ENCODE measurements around the gene ABI1. TPM values are rescaled to one million over a fixed set of nuclear protein-coding genes. Genes with fewer than 3 reads are reported as not detected.

The ABI1 gene
- total RNA-seq, 1 experiment from 2014 or later, result 36.9 TPM

DNA sequence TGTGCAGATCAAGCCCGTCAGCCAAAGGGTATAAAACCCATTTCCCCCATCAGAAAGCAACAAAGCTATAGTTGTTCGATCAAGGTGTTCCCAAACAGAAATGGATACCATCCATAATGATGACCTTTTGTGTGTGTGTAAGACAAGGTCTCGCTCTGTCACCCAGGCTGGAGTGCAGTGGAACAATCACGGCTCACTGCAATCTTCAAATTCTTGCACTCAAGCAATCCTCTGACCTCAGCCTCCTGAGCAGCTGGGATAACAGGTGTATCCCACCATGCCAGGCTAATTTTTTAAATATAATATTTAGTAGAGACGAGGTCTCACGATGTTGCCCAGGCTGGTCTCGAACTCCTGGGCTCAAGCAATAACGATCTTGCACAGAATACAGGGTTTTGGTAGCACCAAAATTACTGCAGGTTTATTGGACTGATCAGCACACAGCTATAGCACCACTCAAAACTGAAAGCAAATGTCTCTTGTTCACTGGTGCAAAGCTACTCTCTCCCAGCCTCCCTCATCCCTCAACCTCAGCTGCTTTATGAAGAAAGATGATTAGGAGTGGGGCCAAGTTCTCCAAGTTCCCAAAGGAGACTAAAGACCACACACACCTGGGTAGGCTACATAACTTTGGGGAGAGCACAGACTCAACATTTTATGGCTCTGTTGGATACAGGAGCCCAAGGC is 80.5 kb downstream of the ABI1 start:
- H2BK20ac ChIP-seq (ENCODE audit: low read depth, low read length, poor library complexity, severe bottlenecking), result no peak overlapping the region
- H2BK12ac ChIP-seq (ENCODE audit: insufficient read length, low read depth, low read length), result no peak overlapping the region
- DNase-seq, result no peak
- no peak overlapping the region for H3K23ac ChIP-seq (ENCODE audit: insufficient read length, low read depth, low read length)
- H3K14ac ChIP-seq (ENCODE audit: insufficient read depth, low read length), result peak overlapping the region; percentile 15; the same call in 1 of the 2 replicates
- no peak overlapping the region for H2BK15ac ChIP-seq (ENCODE audit: low read depth, low read length)
- Mint-ChIP-seq H3K27ac (peak overlapping the region in 1 of 3 experiments; percentile 82; a peak in 1 of 7 replicates), H3K36me3 (ENCODE audit: insufficient read depth in 1 of 3, low read depth in 3 of 3) (no peaks in the 10 kb centered on the region), H3K4me1 (peaks cover 24 to 43% of the 10 kb centered on the region in 2 experiments), H3K27me3 (ENCODE audit: low read depth) (no peaks in the 10 kb centered on the region), H3K9me3 (no peaks in the 10 kb centered on the region), H3K4me3 (no peak overlapping the region)
- peaks cover 4% of the 10 kb centered on the region for H3K79me1 ChIP-seq (ENCODE audit: insufficient read depth, low read depth, low read length, poor library complexity, severe bottlenecking)
- no peak overlapping the region for H3K4ac ChIP-seq (ENCODE audit: low read depth, low read length)
- H2BK120ac ChIP-seq (ENCODE audit: low read depth, low read length, poor library complexity, severe bottlenecking), result no peak overlapping the region
- WGBS (ENCODE audit: extremely low coverage, insufficient read length, low lambda C conversion rate), result no CpG with 5 or more reads among the region's 8 CpGs
- no peaks in the 10 kb centered on the region for H3K27me3 ChIP-seq (ENCODE audit: insufficient read depth, low read length)
- no peak overlapping the region for H4K8ac ChIP-seq (replicated peaks; ENCODE audit: insufficient read length, low read depth, low read length)
- H3K56ac ChIP-seq (ENCODE audit: insufficient read length, low read depth, low read length), result no peak overlapping the region
- H4K20me1 ChIP-seq (ENCODE audit: control insufficient read depth, insufficient read depth, insufficient read length), result no peaks in the 10 kb centered on the region
- H3K4me1 ChIP-seq (ENCODE audit: insufficient read depth, low read length), result peaks cover 13% of the 10 kb centered on the region; the same call in 1 of the 2 replicates
- no peak overlapping the region for H2AK5ac ChIP-seq (ENCODE audit: insufficient read length, low read length)
- no peak overlapping the region for H3K27ac ChIP-seq (ENCODE audit: insufficient read length, low read depth, low read length)
- no peak overlapping the region for H4K5ac ChIP-seq (ENCODE audit: insufficient read length, low read depth, low read length)
- peak overlapping the region; percentile 18 for H3K18ac ChIP-seq (ENCODE audit: insufficient read length, low read depth, low read length)
- no peaks in the 10 kb centered on the region for H3K9me3 ChIP-seq (ENCODE audit: control insufficient read depth, low read depth, low read length)
- H3K9ac ChIP-seq (ENCODE audit: extremely low read depth, insufficient read length, low read length), result no peak overlapping the region
- no peaks in the 10 kb centered on the region for H3K23me2 ChIP-seq (ENCODE audit: insufficient read length, low read depth, low read length, poor library complexity, severe bottlenecking)
- H3T11ph ChIP-seq (ENCODE audit: low read length), result no peak overlapping the region
- peaks cover 4% of the 10 kb centered on the region; the same call in 1 of the 2 replicates for H3K79me2 ChIP-seq (ENCODE audit: insufficient read depth, low read length)
- TF ChIP-seq, protein P1, sequence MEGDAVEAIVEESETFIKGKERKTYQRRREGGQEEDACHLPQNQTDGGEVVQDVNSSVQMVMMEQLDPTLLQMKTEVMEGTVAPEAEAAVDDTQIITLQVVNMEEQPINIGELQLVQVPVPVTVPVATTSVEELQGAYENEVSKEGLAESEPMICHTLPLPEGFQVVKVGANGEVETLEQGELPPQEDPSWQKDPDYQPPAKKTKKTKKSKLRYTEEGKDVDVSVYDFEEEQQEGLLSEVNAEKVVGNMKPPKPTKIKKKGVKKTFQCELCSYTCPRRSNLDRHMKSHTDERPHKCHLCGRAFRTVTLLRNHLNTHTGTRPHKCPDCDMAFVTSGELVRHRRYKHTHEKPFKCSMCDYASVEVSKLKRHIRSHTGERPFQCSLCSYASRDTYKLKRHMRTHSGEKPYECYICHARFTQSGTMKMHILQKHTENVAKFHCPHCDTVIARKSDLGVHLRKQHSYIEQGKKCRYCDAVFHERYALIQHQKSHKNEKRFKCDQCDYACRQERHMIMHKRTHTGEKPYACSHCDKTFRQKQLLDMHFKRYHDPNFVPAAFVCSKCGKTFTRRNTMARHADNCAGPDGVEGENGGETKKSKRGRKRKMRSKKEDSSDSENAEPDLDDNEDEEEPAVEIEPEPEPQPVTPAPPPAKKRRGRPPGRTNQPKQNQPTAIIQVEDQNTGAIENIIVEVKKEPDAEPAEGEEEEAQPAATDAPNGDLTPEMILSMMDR (conservative IDR thresholded peaks at IDR 0.05), result no peak
- no peak overlapping the region for H2AFZ ChIP-seq (ENCODE audit: low read length)
- H3K4me2 ChIP-seq (ENCODE audit: insufficient read depth, insufficient read length, low read length), result no peak overlapping the region
- no peak overlapping the region for H2BK5ac ChIP-seq (ENCODE audit: insufficient read length, low read length)
- H4K91ac ChIP-seq (ENCODE audit: insufficient read length, low read depth, low read length), result no peak overlapping the region

Measured in H9 (cell line).